NT2/D1 (cell line): ENCODE data around the gene PSMB10.

Experiments used
- SUZ12 ChIP-seq: IDR thresholded peaks from 2 replicates; pipeline ENCODE4 v1.6.1; 2011; ENCODE audit not compliant: insufficient read length, insufficient read depth; ENCODE audit errors: extremely low read depth
- YY1 ChIP-seq: IDR thresholded peaks from 2 replicates; pipeline ENCODE4 v1.6.1; 2011; ENCODE audit not compliant: insufficient read length, insufficient read depth
- ZNF274 ChIP-seq: IDR thresholded peaks from 2 replicates; pipeline ENCODE4 v1.6.1; 2011; ENCODE audit warnings: mild to moderate bottlenecking, low read depth, low read length

GRCh38 chr16:67885545-67885944 lies 51.1 kb downstream of the PSMB10 start:
- TF ChIP-seq YY1 (no peak), SUZ12 (no peak), ZNF274 (no peak)
